Upper lobe of right lung (tissue), 1 donor: ENCODE data around the gene WFDC6. TPM values are rescaled to one million over a fixed set of nuclear protein-coding genes. Genes with fewer than 3 reads are reported as not detected.
"Not testable (repeated sequence)": the region's sequence is repeated elsewhere in the genome, so short reads cannot be mapped to it uniquely, and the experiment has no call there.

Source experiments
- ATAC-seq: fragments of 200-7000 bp; cut with Tn5 transposase; one replicate; pipeline ENCODE4 v1.9.1; 2020; ENCODE audit warnings: mild to moderate bottlenecking, moderate library complexity
- DNase-seq: peaks from one replicate; pipeline ENCODE4 v3.0.0-alpha.2; 2020
- H3K27ac ChIP-seq: fragments of 200-600 bp; one replicate; pipeline ENCODE4 v1.8.0; 2022
- H3K27me3 ChIP-seq: fragments of 200-600 bp; one replicate; pipeline ENCODE4 v1.8.0; 2022; ENCODE audit warnings: mild to moderate bottlenecking
- H3K36me3 ChIP-seq: fragments of 200-600 bp; one replicate; pipeline ENCODE4 v1.8.0; 2022
- H3K4me1 ChIP-seq: fragments of 200-600 bp; one replicate; pipeline ENCODE4 v1.8.0; 2022
- H3K4me3 ChIP-seq: fragments of 200-600 bp; one replicate; pipeline ENCODE4 v1.8.0; 2022; ENCODE audit warnings: mild to moderate bottlenecking
- H3K9me3 ChIP-seq: fragments of 200-600 bp; one replicate; pipeline ENCODE4 v1.8.0; 2022
- CTCF ChIP-seq: fragments of 200-600 bp; IDR thresholded peaks from one replicate; pipeline ENCODE4 v1.8.0; 2022; ENCODE audit warnings: antibody characterized with exemption
- intact Hi-C: fragments of 100-400 bp; cut with DNase I; formaldehyde crosslinking; loops from one replicate; pipeline ENCODE4 v1.11.0; 2022
- total RNA-seq: library from RNA; stranded (reverse); fragmentation: NEBNext Ultra II Directional; extraction: Animal tissue kit (Norgen Biotek cat#: 25700); gene quantifications from one replicate; pipeline ENCODE4 v1.2.1, GENCODE V29; 2021
- donor health status: DM: no; HTN: yes; CAD: no; lungs with severe emphysema.

WFDC6 gene
- total RNA-seq, 1 donor from 2014 or later, result not detected

GRCh38 chr20:45578231-45578630 lies 38.9 kb upstream of the WFDC6 start:
- ATAC-seq (no peak), DNase-seq (no peak)
- Histone ChIP-seq H3K27me3 (peaks cover under 1% of the 10 kb centered on the region), H3K9me3 (no peaks in the 10 kb centered on the region), H3K4me1 (no peaks in the 10 kb centered on the region), H3K27ac (no peak overlapping the region), H3K4me3 (no peak overlapping the region), H3K36me3 (no peaks in the 10 kb centered on the region)
- intact Hi-C loops, result no loop called here
- no peak for TF ChIP-seq CTCF

GRCh38 chr20:45576995-45577394 lies 37.7 kb upstream of the WFDC6 start:
- H3K36me3 ChIP-seq, result no peaks in the 10 kb centered on the region
- no peaks in the 10 kb centered on the region for H3K27me3 ChIP-seq
- no peaks in the 10 kb centered on the region for H3K9me3 ChIP-seq
- intact Hi-C loops, result no loop called here
- H3K27ac ChIP-seq, result peak overlapping the region; percentile 56
- H3K4me1 ChIP-seq, result no peaks in the 10 kb centered on the region
- H3K4me3 ChIP-seq, result no peak overlapping the region
- ATAC-seq (peak; percentile 71), DNase-seq (no peak)
- no peak for TF ChIP-seq CTCF

GRCh38 chr20:45575931-45576330 lies 36.6 kb upstream of the WFDC6 start:
- TF ChIP-seq CTCF, result no peak
- Histone ChIP-seq H3K9me3 (no peaks in the 10 kb centered on the region), H3K4me3 (no peak overlapping the region), H3K27ac (peak overlapping the region; percentile 56), H3K27me3 (no peaks in the 10 kb centered on the region), H3K4me1 (no peaks in the 10 kb centered on the region), H3K36me3 (no peaks in the 10 kb centered on the region)
- intact Hi-C loops, result no loop called here
- DNase-seq (no peak), ATAC-seq (peak; percentile 16)

- H3K4me1 ChIP-seq, intact Hi-C loops, ATAC-seq, H3K27ac ChIP-seq, H3K36me3 ChIP-seq, H3K9me3 ChIP-seq, H3K4me3 ChIP-seq, H3K27me3 ChIP-seq, DNase-seq: not testable (repeated sequence)
These were observed 30.4 kb upstream of the WFDC6 start for GRCh38 chr20:45569650-45570049.

- ATAC-seq (no peak), DNase-seq (no peak)
- TF ChIP-seq CTCF, result no peak
These were observed 25.5 kb upstream of the WFDC6 start for GRCh38 chr20:45564760-45565276.

GRCh38 chr20:45555198-45555597 lies 15.9 kb upstream of the WFDC6 start:
- Histone ChIP-seq H3K27me3 (no peaks in the 10 kb centered on the region), H3K9me3 (no peaks in the 10 kb centered on the region), H3K27ac (no peak overlapping the region), H3K4me3 (no peak overlapping the region), H3K4me1 (no peaks in the 10 kb centered on the region), H3K36me3 (no peaks in the 10 kb centered on the region)
- intact Hi-C loops, result no loop called here
- TF ChIP-seq CTCF, result no peak
- DNase-seq, result no peak
- no peak for ATAC-seq

More at GRCh38 chr20:45564760-45565276, 25.5 kb upstream of the WFDC6 start:
- H3K9me3 ChIP-seq, result no peaks in the 10 kb centered on the region
- H3K27ac ChIP-seq, result no peak overlapping the region
- H3K27me3 ChIP-seq, result peaks cover 9% of the 10 kb centered on the region
- intact Hi-C loops, result no loop called here
- no peaks in the 10 kb centered on the region for H3K36me3 ChIP-seq
- no peak overlapping the region for H3K4me3 ChIP-seq
- no peaks in the 10 kb centered on the region for H3K4me1 ChIP-seq
